GM19468 (cell line): ENCODE data around the gene PRKG1.
A peak's percentile ranks its signal among the peaks of the same experiment; 100 is the strongest.
"Not testable (repeated sequence)": the region's sequence is repeated elsewhere in the genome, so short reads cannot be mapped to it uniquely, and the experiment has no call there.

Experiments used
- ATAC-seq: cut with Tn5 transposase; IDR thresholded peaks from one replicate; pipeline ENCODE4 v1.9.1; 2021; ENCODE audit warnings: mild to moderate bottlenecking, moderate library complexity, moderate number of reproducible peaks; ENCODE audit not compliant: unreplicated experiment; ENCODE audit errors: extremely low read depth

PRKG1 gene

GRCh38 chr10:51112013-51112412 lies 37.7 kb downstream of the PRKG1 start:
- no peak for ATAC-seq

- ATAC-seq, result no peak
Measured at GRCh38 chr10:51113007-51113406, 38.7 kb downstream of the PRKG1 start.

GRCh38 chr10:51117053-51117660 lies 42.9 kb downstream of the PRKG1 start:
- ATAC-seq, result no peak

GRCh38 chr10:51117794-51118193 lies 43.5 kb downstream of the PRKG1 start:
- ATAC-seq, result no peak

GRCh38 chr10:51119441-51119840 lies 45.2 kb downstream of the PRKG1 start:
- no peak for ATAC-seq

- no peak for ATAC-seq
Measured at GRCh38 chr10:51121861-51122260, 47.6 kb downstream of the PRKG1 start.

- ATAC-seq, result no peak
Measured at GRCh38 chr10:51124852-51125251, 50.6 kb downstream of the PRKG1 start.

GRCh38 chr10:51125518-51125917 lies 51.2 kb downstream of the PRKG1 start:
- no peak for ATAC-seq

- ATAC-seq, result no peak
Measured at GRCh38 chr10:51129946-51130544, 55.8 kb downstream of the PRKG1 start.

- ATAC-seq, result peak; percentile 45
Measured at GRCh38 chr10:51137756-51138529, 63.7 kb downstream of the PRKG1 start.

GRCh38 chr10:51139176-51139575 lies 64.9 kb downstream of the PRKG1 start:
- no peak for ATAC-seq

- ATAC-seq, result no peak
Measured at GRCh38 chr10:51141010-51141409, 66.7 kb downstream of the PRKG1 start.

- ATAC-seq, result no peak
Measured at GRCh38 chr10:51144161-51144781, 70.0 kb downstream of the PRKG1 start.

- ATAC-seq, result no peak
Measured at GRCh38 chr10:51145375-51145774, 71.1 kb downstream of the PRKG1 start.

- ATAC-seq, result no peak
Measured at GRCh38 chr10:51147644-51148399, 73.5 kb downstream of the PRKG1 start.

GRCh38 chr10:51156926-51157325 lies 82.6 kb downstream of the PRKG1 start:
- ATAC-seq, result no peak

GRCh38 chr10:51158832-51159231 lies 84.5 kb downstream of the PRKG1 start:
- no peak for ATAC-seq

GRCh38 chr10:51159841-51160240 lies 85.6 kb downstream of the PRKG1 start:
- no peak for ATAC-seq

- ATAC-seq, result no peak
Measured at GRCh38 chr10:51162002-51162401, 87.7 kb downstream of the PRKG1 start.

GRCh38 chr10:51163380-51164049 lies 89.2 kb downstream of the PRKG1 start:
- ATAC-seq, result not testable (repeated sequence)
